IMR-90 (cell line): ENCODE measurements around the gene FMNL1. TPM values are rescaled to one million over a fixed set of nuclear protein-coding genes. Genes with fewer than 3 reads are reported as not detected.

Experiments
- ATAC-seq: fragments of 200-7000 bp; cut with Tn5 transposase; 2 replicates; pipeline ENCODE4 v1.9.1; 2020; ENCODE audit warnings: low read depth, mild to moderate bottlenecking, moderate library complexity
- BruUV-seq: library from RNA; stranded (reverse); fragments of 400-500 nt; replicated peaks from 2 replicates; lab custom pipeline; 2021; lab: Mats Ljungman, UMichigan
- CTCF ChIA-PET: fragments of 300-600 bp; formaldehyde crosslinking; extraction: SDS; loops from one replicate; lab custom pipeline; 2021; ENCODE audit warnings: antibody characterized with exemption; lab: Yijun Ruan, JAX
- POLR2A ChIA-PET: fragments of 300-600 bp; sonication (Branson Sonifier 250); formaldehyde crosslinking; loops from one replicate; lab custom pipeline; 2022; ENCODE audit warnings: antibody characterized with exemption; ENCODE audit not compliant: unreplicated experiment; lab: Charles Lee
- DNase-seq: peaks from one replicate; pipeline ENCODE4 v3.0.0; 2013
- H2AFZ ChIP-seq: replicated peaks from 2 replicates; pipeline ENCODE3; 2013; ENCODE audit warnings: low read length, mild to moderate bottlenecking; ENCODE audit not compliant: poor library complexity
- H2AK5ac ChIP-seq: 2 replicates; pipeline ENCODE4 v1.6.1; 2013; ENCODE audit warnings: low read depth, low read length, inconsistent platforms
- H2AK9ac ChIP-seq: replicated peaks from 2 replicates; pipeline ENCODE3; 2013; ENCODE audit warnings: mild to moderate bottlenecking, low read depth, low read length, moderate library complexity; ENCODE audit not compliant: poor library complexity
- H2BK120ac ChIP-seq: 2 replicates; pipeline ENCODE4 v1.6.1; 2013; ENCODE audit warnings: low read depth, low read length, inconsistent platforms
- H2BK15ac ChIP-seq: 3 replicates; pipeline ENCODE4 v1.6.1; 2013; ENCODE audit warnings: low read depth, low read length, inconsistent platforms
- H2BK20ac ChIP-seq: 2 replicates; pipeline ENCODE4 v1.6.1; 2013; ENCODE audit warnings: low read depth, mild to moderate bottlenecking, inconsistent platforms, low read length, moderate library complexity
- H2BK5ac ChIP-seq: 2 replicates; pipeline ENCODE4 v1.6.1; 2013; ENCODE audit warnings: mild to moderate bottlenecking, low read depth, low read length, inconsistent platforms; ENCODE audit not compliant: poor library complexity, severe bottlenecking
- H3K14ac ChIP-seq: replicated peaks from 2 replicates; pipeline ENCODE4 v1.6.1; 2013; ENCODE audit warnings: low read depth, low read length, inconsistent platforms
- H3K18ac ChIP-seq: 2 replicates; pipeline ENCODE4 v1.6.1; 2013; ENCODE audit warnings: low read depth, low read length, control low read depth
- H3K23ac ChIP-seq: 2 replicates; pipeline ENCODE4 v1.6.1; 2013; ENCODE audit warnings: low read depth, low read length, inconsistent platforms
- H3K27ac ChIP-seq: 2 replicates; pipeline ENCODE4 v1.5.1; 2013; ENCODE audit warnings: mild to moderate bottlenecking, control low read depth, low read length; ENCODE audit not compliant: insufficient read depth
- H3K27me3 ChIP-seq: 2 replicates; pipeline ENCODE4 v1.6.1; 2013; ENCODE audit warnings: low read length; ENCODE audit not compliant: control insufficient read depth, insufficient read depth
- H3K36me3 ChIP-seq: 2 replicates; pipeline ENCODE4 v1.6.1; 2013; ENCODE audit warnings: low read length, mixed read lengths; ENCODE audit not compliant: control insufficient read depth, insufficient read depth
- H3K4ac ChIP-seq: 2 replicates; pipeline ENCODE4 v1.6.1; 2013; ENCODE audit warnings: low read depth, low read length, inconsistent platforms
- H3K4me1 ChIP-seq: 2 replicates; pipeline ENCODE4 v1.6.1; 2013; ENCODE audit warnings: low read length, mixed read lengths; ENCODE audit not compliant: control insufficient read depth, insufficient read depth
- H3K4me2 ChIP-seq: 2 replicates; pipeline ENCODE4 v1.6.1; 2013; ENCODE audit warnings: low read depth, mild to moderate bottlenecking, control low read depth, low read length, moderate library complexity
- H3K4me3 ChIP-seq: 2 replicates; pipeline ENCODE4 v1.5.1; 2013; ENCODE audit warnings: low read depth, mild to moderate bottlenecking, control low read depth, low read length, moderate library complexity; ENCODE audit not compliant: insufficient read depth
- H3K56ac ChIP-seq: 2 replicates; pipeline ENCODE4 v1.6.1; 2013; ENCODE audit warnings: low read length, inconsistent platforms; ENCODE audit not compliant: insufficient read depth; ENCODE audit errors: extremely low read depth
- H3K79me1 ChIP-seq, 2 experiments: 2 replicates each; pipeline ENCODE4 v1.6.1; 2013; ENCODE audit warnings: low read length in 2 of 2, inconsistent platforms in 1 of 2, low read depth in 1 of 2
- H3K9ac ChIP-seq: 2 replicates; pipeline ENCODE4 v1.6.1; 2013; ENCODE audit warnings: low read depth, low read length, control low read depth
- H3K9me1 ChIP-seq: 2 replicates; pipeline ENCODE4 v1.6.1; 2013; ENCODE audit warnings: low read length, inconsistent platforms; ENCODE audit not compliant: insufficient read depth
- H3K9me3 ChIP-seq: 2 replicates; pipeline ENCODE4 v1.6.1; 2013; ENCODE audit warnings: low read length; ENCODE audit not compliant: control insufficient read depth, insufficient read depth
- H4K20me1 ChIP-seq: 2 replicates; pipeline ENCODE4 v1.6.1; 2013; ENCODE audit warnings: low read length, inconsistent platforms; ENCODE audit not compliant: insufficient read depth
- H4K5ac ChIP-seq: 2 replicates; pipeline ENCODE4 v1.6.1; 2013; ENCODE audit warnings: mild to moderate bottlenecking, low read depth, low read length, control low read depth
- H4K8ac ChIP-seq, 2 experiments: 2 replicates each; pipeline ENCODE4 v1.6.1; 2013; ENCODE audit warnings: low read depth in 2 of 2, low read length in 2 of 2, control low read depth in 1 of 2, inconsistent platforms in 1 of 2
- H4K91ac ChIP-seq: 2 replicates; pipeline ENCODE4 v1.6.1; 2013; ENCODE audit warnings: low read depth, low read length, inconsistent platforms; ENCODE audit not compliant: insufficient read depth
- CEBPB ChIP-seq: IDR thresholded peaks from 2 replicates; pipeline ENCODE4 v1.6.1; 2012; ENCODE audit warnings: low read depth, low read length, improper control_type of control experiment
- CHD1 ChIP-seq: IDR thresholded peaks from 2 replicates; pipeline ENCODE4 v1.6.1; 2012; ENCODE audit warnings: low read depth, low read length, improper control_type of control experiment
- NFE2L2 ChIP-seq: fragments of 150-350 bp; IDR thresholded peaks from 2 replicates; pipeline ENCODE4 v1.6.1; 2016; ENCODE audit warnings: low read depth, mild to moderate bottlenecking, low read length
- POLR2A ChIP-seq: IDR thresholded peaks from 2 replicates; pipeline ENCODE4 v1.6.1; 2012; ENCODE audit warnings: mild to moderate bottlenecking, low read depth, low read length
- RCOR1 ChIP-seq: IDR thresholded peaks from 2 replicates; pipeline ENCODE4 v1.6.1; 2012; ENCODE audit warnings: mild to moderate bottlenecking, low read length, improper control_type of control experiment; ENCODE audit not compliant: insufficient replicate concordance
- WGBS, 2 experiments: methylation state at CpG; one replicate each; pipeline versions ENCODE4 v1.1.5 to v1.1.7; 2013; ENCODE audit warnings: missing lambda C conversion rate in 2 of 2; ENCODE audit not compliant: insufficient read length in 1 of 2; ENCODE audit errors: extremely low coverage in 2 of 2; 5-methylcytosine and 5-hydroxymethylcytosine counted together
- dilution Hi-C: fragments of 300-500 bp; cut with HindIII; formaldehyde crosslinking; loops from one replicate; pipeline ENCODE4 v1.14.3; 2018; ENCODE audit warnings: low sequenced_read_pairs; ENCODE audit not compliant: unreplicated experiment
- in situ Hi-C: fragments of 300-500 bp; cut with MboI; formaldehyde crosslinking; loops from 3 replicates; pipeline ENCODE4 v1.14.3; 2019; ENCODE audit warnings: low sequenced_read_pairs, inconsistent platforms, mixed read lengths
- intact Hi-C: fragments of 100-400 bp; cut with micrococcal nuclease; formaldehyde crosslinking; loops from 2 replicates; pipeline ENCODE4 v1.10.0; 2022
- polyA plus RNA-seq, 3 experiments: library from polyadenylated mRNA; depleted of rRNA; stranded (reverse); fragments of >200 nt; gene quantifications; 2 replicates each; pipeline ENCODE4 v1.2.3, GENCODE V29; 2012; ENCODE audit warnings: low replicate concordance in 1 of 3
- total RNA-seq: library from RNA; depleted of rRNA; stranded (reverse); fragments of >200 nt; gene quantifications from 2 replicates; pipeline ENCODE4 v1.2.3, GENCODE V29; 2012
- TF ChIP-seq, protein P1 (sequence below): conservative IDR thresholded peaks from 2 replicates; pipeline ENCODE4 v1.5.1; 2012; ENCODE audit warnings: mild to moderate bottlenecking, low read depth, low read length, improper control_type of control experiment

FMNL1 gene
- total and polyA plus RNA-seq, 2 of the 4 experiments (the other 2 are of a cell fraction), result 0.36 to 2.3 TPM

DNA sequence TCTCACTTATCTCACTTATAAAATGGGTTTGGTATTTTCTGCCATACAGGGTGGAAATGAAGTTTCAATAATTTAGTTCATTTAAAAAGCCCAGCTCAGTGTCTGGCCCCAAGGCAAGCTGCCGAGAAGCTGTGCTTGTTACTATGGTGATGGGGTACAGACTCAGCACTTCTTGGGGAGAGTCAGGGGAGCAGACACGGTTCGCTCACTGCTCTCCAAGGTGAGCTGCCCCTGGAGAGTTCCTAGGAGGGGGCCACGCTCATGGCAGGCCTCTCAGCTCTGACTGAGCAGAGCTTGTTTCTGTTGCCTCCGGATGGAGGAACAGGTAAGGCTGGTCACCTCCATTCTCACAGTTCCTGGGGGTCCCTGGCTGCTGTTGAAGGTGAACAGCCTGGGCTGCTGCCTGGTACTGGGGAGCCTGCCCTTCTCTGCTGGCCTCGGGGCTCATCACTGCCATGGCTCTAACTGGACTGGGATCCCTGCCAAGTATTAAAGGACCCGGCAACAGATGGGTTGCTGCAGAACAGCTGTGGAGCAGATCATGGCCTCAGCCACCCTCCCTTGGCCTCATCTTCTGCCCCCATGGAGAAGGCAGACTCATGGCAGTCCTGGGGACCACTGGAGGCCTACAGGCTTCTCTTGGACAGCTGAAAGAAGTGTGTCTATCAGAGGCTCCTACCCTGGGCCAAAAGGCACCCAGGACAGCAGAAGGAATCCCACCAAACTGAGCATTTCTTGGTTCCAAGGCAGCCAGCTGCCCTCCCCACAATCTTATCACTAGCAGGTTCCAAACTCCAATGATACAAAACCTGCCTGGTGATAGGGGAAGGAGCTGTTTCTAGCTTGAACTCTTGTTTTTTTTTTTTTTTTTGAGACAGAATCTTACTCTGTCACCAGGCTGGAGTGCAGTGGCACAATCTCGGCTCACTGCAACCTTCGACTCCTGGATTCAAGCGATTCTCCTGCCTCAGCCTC is 66.1 kb downstream of the FMNL1 start:
- peaks cover 35% of the 10 kb centered on the region for H4K20me1 ChIP-seq
- H4K91ac ChIP-seq, result no peak overlapping the region
- ATAC-seq (no peak), DNase-seq (no peak)
- ChIA-PET CTCF (interaction anchor here (1.0 to 1.2 kb wide), 2 partner anchors 11 to 24 kb away, joined by 3 read pairs; no protein-coding TSS in a partner anchor), POLR2A (no interaction called here)
- peaks cover 26% of the 10 kb centered on the region for H3K9me1 ChIP-seq
- H4K8ac ChIP-seq, result no peak overlapping the region
- no peak overlapping the region for H3K4me2 ChIP-seq
- WGBS, 2 experiments, result 88% methylated on average over 3 of the region's 10 CpGs; no CpG with 5 or more reads in 1 of the 2 experiments
- H3K27ac ChIP-seq, result no peak overlapping the region
- H2AFZ ChIP-seq, result peak overlapping the region; percentile 18
- H2BK120ac ChIP-seq, result no peak overlapping the region
- H3K79me1 ChIP-seq, result peaks cover 20 to 50% of the 10 kb centered on the region in 2 experiments
- H2BK15ac ChIP-seq, result no peak overlapping the region
- no peaks in the 10 kb centered on the region for H3K9me3 ChIP-seq
- no peak overlapping the region for H4K5ac ChIP-seq
- H3K36me3 ChIP-seq, result peaks cover 64% of the 10 kb centered on the region
- no TSS peak for BruUV-seq
- no peak overlapping the region for H3K4me3 ChIP-seq
- H2BK5ac ChIP-seq, result no peak overlapping the region
- intact Hi-C loops, result no loop called here
- no peak overlapping the region for H2AK5ac ChIP-seq
- H3K56ac ChIP-seq, result no peak overlapping the region
- TF ChIP-seq RCOR1, result no peak
- TF ChIP-seq, protein P1, sequence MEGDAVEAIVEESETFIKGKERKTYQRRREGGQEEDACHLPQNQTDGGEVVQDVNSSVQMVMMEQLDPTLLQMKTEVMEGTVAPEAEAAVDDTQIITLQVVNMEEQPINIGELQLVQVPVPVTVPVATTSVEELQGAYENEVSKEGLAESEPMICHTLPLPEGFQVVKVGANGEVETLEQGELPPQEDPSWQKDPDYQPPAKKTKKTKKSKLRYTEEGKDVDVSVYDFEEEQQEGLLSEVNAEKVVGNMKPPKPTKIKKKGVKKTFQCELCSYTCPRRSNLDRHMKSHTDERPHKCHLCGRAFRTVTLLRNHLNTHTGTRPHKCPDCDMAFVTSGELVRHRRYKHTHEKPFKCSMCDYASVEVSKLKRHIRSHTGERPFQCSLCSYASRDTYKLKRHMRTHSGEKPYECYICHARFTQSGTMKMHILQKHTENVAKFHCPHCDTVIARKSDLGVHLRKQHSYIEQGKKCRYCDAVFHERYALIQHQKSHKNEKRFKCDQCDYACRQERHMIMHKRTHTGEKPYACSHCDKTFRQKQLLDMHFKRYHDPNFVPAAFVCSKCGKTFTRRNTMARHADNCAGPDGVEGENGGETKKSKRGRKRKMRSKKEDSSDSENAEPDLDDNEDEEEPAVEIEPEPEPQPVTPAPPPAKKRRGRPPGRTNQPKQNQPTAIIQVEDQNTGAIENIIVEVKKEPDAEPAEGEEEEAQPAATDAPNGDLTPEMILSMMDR, result no peak
- no peak for TF ChIP-seq NFE2L2
- no peak for TF ChIP-seq CEBPB
- TF ChIP-seq CHD1, result no peak
- no peak for TF ChIP-seq POLR2A
- dilution Hi-C loops, result no loop called here
- H3K18ac ChIP-seq, result no peak overlapping the region
- H3K9ac ChIP-seq, result no peak overlapping the region
- no peaks in the 10 kb centered on the region for H3K27me3 ChIP-seq
- no peak overlapping the region for H2BK20ac ChIP-seq
- H3K4me1 ChIP-seq, result peaks cover 28% of the 10 kb centered on the region
- no peak overlapping the region for H3K4ac ChIP-seq
- H3K23ac ChIP-seq, result no peak overlapping the region
- in situ Hi-C loops, result no loop called here
- H2AK9ac ChIP-seq, result no peak overlapping the region
- no peak overlapping the region for H3K14ac ChIP-seq
